ENCODE measurements around the gene GPATCH8.

DNA sequence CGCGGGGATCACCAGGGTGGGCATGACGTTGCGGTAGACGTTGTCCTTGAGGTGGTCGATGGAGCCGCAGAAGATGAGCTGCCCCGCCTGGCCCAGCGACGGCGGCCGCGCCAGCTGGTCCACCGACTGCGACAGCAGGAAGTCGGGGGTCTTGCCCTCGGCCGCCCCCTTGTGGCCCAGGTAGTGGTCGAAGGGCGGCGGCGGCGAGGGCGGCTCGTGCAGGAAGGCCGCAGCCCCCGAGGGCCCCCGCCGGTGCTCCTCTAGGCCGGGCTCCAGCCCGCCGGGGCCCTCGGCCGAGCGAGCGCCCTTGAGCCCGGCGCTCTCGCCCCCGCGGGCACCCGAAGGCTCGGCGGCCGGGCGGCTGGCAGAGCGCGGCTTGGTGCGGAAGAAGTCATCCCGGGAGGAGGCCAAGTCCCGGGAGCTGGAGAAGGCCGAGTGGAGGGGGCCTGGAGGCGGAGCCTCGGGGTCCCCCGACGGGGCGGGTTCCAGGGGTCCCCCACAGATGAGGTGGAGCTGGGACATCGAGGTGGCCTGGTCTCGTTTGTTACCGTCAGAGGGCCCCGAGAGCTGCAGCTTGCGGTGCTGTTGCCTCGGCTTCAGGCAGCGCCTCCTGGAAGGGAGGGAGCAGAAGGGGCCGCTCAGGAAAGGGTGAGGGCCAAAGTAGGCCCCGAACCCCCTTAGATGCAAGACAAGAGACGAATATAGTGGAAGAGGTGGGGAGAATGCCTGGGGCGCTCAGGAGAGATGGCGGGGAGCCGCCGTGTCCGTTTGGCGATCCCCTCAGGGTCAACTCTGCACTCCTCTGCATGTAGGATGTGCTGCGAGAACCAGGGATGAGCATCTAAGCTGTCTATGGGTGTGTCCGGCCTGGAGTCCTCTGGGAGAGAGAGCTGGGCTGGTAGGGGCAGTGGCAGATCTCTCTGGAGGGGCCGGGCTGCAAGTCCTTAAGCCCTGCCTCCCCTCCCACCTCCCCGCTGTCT, 148.3 kb downstream of the GPATCH8 start:
- TF ChIP-seq E2F4 (IDR thresholded peaks at IDR 0.05; ENCODE audit: low read depth, low read length) = no peak
- peak in 1 of 2 experiments; percentile 22; a peak in 1 of 3 replicates for TF ChIP-seq EGR1 (IDR thresholded peaks at IDR 0.05; ENCODE audit: borderline replicate concordance in 1 of 2, low read depth in 2 of 2, low read length in 2 of 2)
- TF ChIP-seq USF2 (IDR thresholded peaks at IDR 0.05; ENCODE audit: borderline replicate concordance, low read depth, low read length) = no peak
- TF ChIP-seq CEBPB (IDR thresholded peaks at IDR 0.05; ENCODE audit: borderline replicate concordance in 1 of 2, low read depth in 2 of 2, low read length in 2 of 2) = no peak
- no peak for TF ChIP-seq MXI1 (IDR thresholded peaks at IDR 0.05; ENCODE audit: low read depth, low read length)
- TF ChIP-seq, protein P1, sequence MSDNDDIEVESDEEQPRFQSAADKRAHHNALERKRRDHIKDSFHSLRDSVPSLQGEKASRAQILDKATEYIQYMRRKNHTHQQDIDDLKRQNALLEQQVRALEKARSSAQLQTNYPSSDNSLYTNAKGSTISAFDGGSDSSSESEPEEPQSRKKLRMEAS (IDR thresholded peaks at IDR 0.05; ENCODE audit: low read depth, low read length) = no peak
- TF ChIP-seq ZNF24 (IDR thresholded peaks at IDR 0.05) = no peak
- TF ChIP-seq EZH2 (IDR thresholded peaks at IDR 0.05; ENCODE audit: borderline replicate concordance, control insufficient read depth, low read depth, low read length) = no peak

Data from GM12878 (cell line).